ENCODE data around the gene ERMARD. TPM values are rescaled to one million over a fixed set of nuclear protein-coding genes. Genes with fewer than 3 reads are reported as not detected.

The ERMARD gene
- total RNA-seq, 2 donors from 2014 or later: 14.2 to 15.7 TPM

DNA sequence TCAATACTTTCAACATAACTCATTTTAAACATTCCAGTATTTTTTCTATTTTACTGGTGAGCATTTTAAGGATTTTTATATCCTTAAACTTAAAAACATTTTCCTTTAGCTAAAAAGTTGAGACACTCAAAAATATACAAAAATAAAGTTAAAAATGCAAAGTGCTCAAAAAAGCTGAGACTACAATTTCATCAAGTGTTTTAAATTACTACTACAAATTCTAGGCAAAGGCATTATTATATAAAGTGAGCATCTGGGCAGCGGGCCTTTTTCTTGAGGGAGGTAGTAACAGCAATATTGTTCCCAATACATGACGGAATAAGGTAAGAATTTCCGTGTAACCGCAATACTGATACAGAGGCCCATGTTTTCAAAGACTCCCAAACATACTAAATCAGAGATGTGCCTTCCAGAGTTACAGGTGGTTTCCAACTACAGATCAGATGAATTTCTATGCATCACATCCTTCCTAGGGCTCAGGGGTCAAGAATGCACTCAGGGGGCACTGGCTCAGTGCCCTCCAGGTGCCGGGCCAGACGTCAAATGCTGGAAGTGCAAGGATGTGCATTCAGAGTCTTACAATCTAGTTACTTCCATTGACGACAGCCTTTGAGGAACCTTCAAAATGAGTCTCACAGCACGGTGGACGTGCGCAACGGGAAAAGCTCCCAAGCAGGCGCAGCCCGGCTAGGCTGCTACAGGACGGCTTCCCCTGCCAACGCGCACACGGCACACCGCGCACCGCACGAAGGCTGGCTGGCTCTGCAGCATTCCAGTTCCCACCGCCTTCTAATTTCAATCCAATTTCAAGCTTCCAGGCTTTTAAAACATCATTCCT lies 28.8 kb upstream of the ERMARD start:
- Histone ChIP-seq H3K9me3 (no peaks in the 10 kb centered on the region), H3K4me1 (no peaks in the 10 kb centered on the region), H3K27me3 (no peaks in the 10 kb centered on the region), H3K4me3 (peak overlapping the region; percentile 64), H3K27ac (peak overlapping the region; percentile 90), H3K36me3 (no peaks in the 10 kb centered on the region), H3K9ac (ENCODE audit: low read depth in 2 of 2, low read length in 2 of 2) (peak overlapping the region; percentile 79 to 97)
- peak; percentile 51 for DNase-seq
- no peak for TF ChIP-seq CTCF (IDR thresholded peaks at IDR 0.05)
- intact Hi-C loops (cut with DNase I): no loop called here

DNA sequence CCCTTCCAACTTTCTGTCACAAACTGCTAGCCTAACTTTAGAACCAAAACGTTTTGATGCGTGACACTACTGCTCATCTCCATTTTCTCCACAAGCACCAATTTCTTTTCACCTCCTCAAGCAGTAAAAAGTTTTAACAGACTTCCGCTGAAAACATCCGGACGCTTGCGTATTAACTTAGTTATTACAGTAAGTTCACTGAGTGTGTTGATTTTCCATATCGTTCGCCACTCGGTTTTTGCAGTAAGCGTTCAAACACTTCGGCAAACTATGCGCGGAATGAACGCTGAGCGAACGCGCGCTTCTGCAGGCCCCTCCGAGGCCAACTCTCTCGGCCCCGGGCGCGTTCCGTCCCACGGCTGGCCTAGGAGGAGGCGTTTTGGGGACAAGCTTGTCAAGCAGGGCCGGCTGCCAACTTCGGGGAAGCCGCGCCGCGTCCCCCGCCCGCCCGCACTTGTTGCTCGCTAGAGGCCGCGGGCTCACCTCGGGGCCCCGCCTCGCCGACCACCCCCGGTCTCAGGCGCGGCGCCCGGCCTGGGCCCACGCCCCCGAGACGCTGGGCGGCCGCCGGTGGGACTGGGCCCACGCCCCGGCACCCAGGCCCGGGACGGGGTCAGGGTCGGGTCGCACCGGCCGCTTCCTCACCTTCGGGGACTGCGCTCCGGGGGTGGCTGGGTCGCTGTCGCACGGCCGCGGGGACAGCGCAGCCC lies 28.1 kb upstream of the ERMARD start:
- intact Hi-C loops (cut with DNase I): no loop called here
- peak; percentile 72 for DNase-seq
- H3K27ac ChIP-seq: peak overlapping the region; percentile 90
- peak overlapping the region; percentile 64 for H3K4me3 ChIP-seq
- H3K36me3 ChIP-seq: no peaks in the 10 kb centered on the region
- no peaks in the 10 kb centered on the region for H3K4me1 ChIP-seq
- no peaks in the 10 kb centered on the region for H3K27me3 ChIP-seq
- no peak for TF ChIP-seq CTCF (IDR thresholded peaks at IDR 0.05)
- H3K9me3 ChIP-seq: no peaks in the 10 kb centered on the region
- peak overlapping the region; percentile 79 to 97 for H3K9ac ChIP-seq (ENCODE audit: low read depth in 2 of 2, low read length in 2 of 2)

- Histone ChIP-seq H3K4me3 (no peak overlapping the region), H3K4me1 (no peaks in the 10 kb centered on the region), H3K27me3 (no peaks in the 10 kb centered on the region), H3K9me3 (no peaks in the 10 kb centered on the region), H3K27ac (no peak overlapping the region), H3K36me3 (no peaks in the 10 kb centered on the region), H3K9ac (ENCODE audit: low read depth in 2 of 2, low read length in 2 of 2) (peak overlapping the region in 1 of 2 donors; percentile 82)
- DNase-seq: peak; percentile 22
- intact Hi-C loops (cut with DNase I): no loop called here
- TF ChIP-seq CTCF (IDR thresholded peaks at IDR 0.05): no peak
Observed at GRCh38 chr6:169723991-169724493, 27.4 kb upstream of the ERMARD start.

GRCh38 chr6:169724494-169725124 lies 26.8 kb upstream of the ERMARD start, which contains the start of gene PHF10:
Gene PHF10, minus strand, starts transcription at chr6:169724500. Its CDS starts 569 bp downstream, at chr6:169723931.
- Histone ChIP-seq H3K4me3 (peak within 1 kb of the TSS; percentile 72), H3K27ac (peak within 1 kb of the TSS; percentile 90), H3K9ac (ENCODE audit: low read depth in 2 of 2, low read length in 2 of 2) (peak within 1 kb of the TSS; percentile 82 to 97), H3K4me1 (no peaks in the 10 kb centered on the region), H3K27me3 (no peaks in the 10 kb centered on the region), H3K9me3 (no peaks in the 10 kb centered on the region), H3K36me3 (no peaks in the 10 kb centered on the region)
- peak; percentile 60 for DNase-seq
- no peak for TF ChIP-seq CTCF (IDR thresholded peaks at IDR 0.05)
- intact Hi-C loops (cut with DNase I): no loop called here
